Testis (tissue), 3 donors: ENCODE results near the gene FKTN. TPM values are rescaled to one million over a fixed set of nuclear protein-coding genes. Genes with fewer than 3 reads are reported as not detected.

Experiments used
- DNase-seq: peaks from one replicate; pipeline ENCODE4 v3.0.0-alpha.2; 2019
- H3K27ac ChIP-seq, 2 donors: fragments of 200-600 bp; sonication (generic); one replicate each; pipeline ENCODE4 v1.5.1; 2019
- H3K27me3 ChIP-seq: fragments of 200-600 bp; sonication (generic); one replicate; pipeline ENCODE4 v1.5.1; 2019
- H3K36me3 ChIP-seq: fragments of 200-600 bp; sonication (generic); one replicate; pipeline ENCODE4 v1.5.1; 2017; ENCODE audit warnings: low read depth; ENCODE audit errors: missing control alignments
- H3K4me1 ChIP-seq: fragments of 200-600 bp; sonication (generic); one replicate; pipeline ENCODE4 v1.5.1; 2019
- H3K4me3 ChIP-seq, 2 donors: fragments of 200-600 bp; sonication (generic); one replicate each; pipeline ENCODE4 v1.5.1; 2017 to 2019
- H3K9me3 ChIP-seq: fragments of 200-600 bp; sonication (generic); one replicate; pipeline ENCODE4 v1.5.1; 2017
- POLR2A ChIP-seq: fragments of 450-650 bp; IDR thresholded peaks from one replicate; pipeline ENCODE4 v1.6.1; 2017; ENCODE audit warnings: antibody characterized with exemption, mild to moderate bottlenecking, moderate library complexity
- WGBS, 2 donors: methylation state at CpG; one replicate each; pipeline ENCODE4 v1.1.5; 2018; 5-methylcytosine and 5-hydroxymethylcytosine counted together
- intact Hi-C: fragments of 100-400 bp; cut with DNase I; formaldehyde crosslinking; loops from one replicate; pipeline ENCODE4 v1.15.1; 2023; ENCODE audit warnings: low total_unique reads
- polyA plus RNA-seq: library from polyadenylated mRNA; stranded (reverse); fragments of 350-450 nt; fragmentation: Illumina TruSeq; extraction: RNeasy Lipid Tissue Mini Kit (QIAGEN cat#74804); gene quantifications from one replicate; pipeline ENCODE4 v1.2.3, GENCODE V29; 2014; ENCODE audit warnings: low read depth, low replicate concordance; ENCODE audit not compliant: insufficient read depth
- total RNA-seq, 2 donors: library from RNA; depleted of rRNA; stranded (reverse); fragments of >200 nt; gene quantifications; one replicate each; pipeline ENCODE4 v1.2.3, GENCODE V29; 2016
- TF ChIP-seq, protein P1 (sequence below), 3 experiments: fragments of 450-650 bp in 2 of 3; fragments of 200-600 bp in 1 of 3; sonication (generic) in 1 of 3; IDR thresholded peaks; one replicate each; pipeline ENCODE4 v1.5.1; 2016 to 2019; ENCODE audit warnings: antibody characterized with exemption in 3 of 3, mild to moderate bottlenecking in 2 of 3, moderate library complexity in 1 of 3

FKTN gene
- total and polyA plus RNA-seq, 3 donors from 2014 or later: 10.4 to 27.9 (median 17.5) TPM

DNA sequence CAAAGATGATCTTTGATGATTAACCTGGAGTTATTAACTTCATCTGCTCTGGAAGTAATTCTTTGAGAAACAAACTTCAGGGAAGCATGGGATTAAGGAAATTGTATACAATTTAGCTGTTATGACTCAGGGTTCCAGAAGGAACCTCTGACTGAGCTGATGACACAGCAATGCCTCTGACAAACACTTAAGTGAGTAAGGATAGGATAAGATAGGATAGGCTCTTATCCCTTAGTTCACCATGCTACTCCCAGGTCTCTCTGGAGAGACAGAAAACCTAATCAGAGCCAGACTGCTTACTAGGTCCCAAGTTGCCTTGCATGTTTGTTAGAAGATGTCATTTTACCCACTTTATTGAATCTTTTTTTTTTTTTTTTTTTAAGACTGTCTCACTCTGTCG is 123.8 kb downstream of the FKTN start:
- Histone ChIP-seq H3K4me3 (no peak overlapping the region), H3K9me3 (no peaks in the 10 kb centered on the region), H3K36me3 (no peaks in the 10 kb centered on the region), H3K27ac (no peak overlapping the region), H3K27me3 (no peaks in the 10 kb centered on the region), H3K4me1 (no peaks in the 10 kb centered on the region)
- TF ChIP-seq, protein P1, sequence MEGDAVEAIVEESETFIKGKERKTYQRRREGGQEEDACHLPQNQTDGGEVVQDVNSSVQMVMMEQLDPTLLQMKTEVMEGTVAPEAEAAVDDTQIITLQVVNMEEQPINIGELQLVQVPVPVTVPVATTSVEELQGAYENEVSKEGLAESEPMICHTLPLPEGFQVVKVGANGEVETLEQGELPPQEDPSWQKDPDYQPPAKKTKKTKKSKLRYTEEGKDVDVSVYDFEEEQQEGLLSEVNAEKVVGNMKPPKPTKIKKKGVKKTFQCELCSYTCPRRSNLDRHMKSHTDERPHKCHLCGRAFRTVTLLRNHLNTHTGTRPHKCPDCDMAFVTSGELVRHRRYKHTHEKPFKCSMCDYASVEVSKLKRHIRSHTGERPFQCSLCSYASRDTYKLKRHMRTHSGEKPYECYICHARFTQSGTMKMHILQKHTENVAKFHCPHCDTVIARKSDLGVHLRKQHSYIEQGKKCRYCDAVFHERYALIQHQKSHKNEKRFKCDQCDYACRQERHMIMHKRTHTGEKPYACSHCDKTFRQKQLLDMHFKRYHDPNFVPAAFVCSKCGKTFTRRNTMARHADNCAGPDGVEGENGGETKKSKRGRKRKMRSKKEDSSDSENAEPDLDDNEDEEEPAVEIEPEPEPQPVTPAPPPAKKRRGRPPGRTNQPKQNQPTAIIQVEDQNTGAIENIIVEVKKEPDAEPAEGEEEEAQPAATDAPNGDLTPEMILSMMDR (IDR thresholded peaks at IDR 0.05): no peak
- no peak for TF ChIP-seq POLR2A
- WGBS, 2 donors: 92 to 100% methylated on average over 1 of the region's 1 CpG
- DNase-seq: no peak
- intact Hi-C loops: no loop called here

DNA sequence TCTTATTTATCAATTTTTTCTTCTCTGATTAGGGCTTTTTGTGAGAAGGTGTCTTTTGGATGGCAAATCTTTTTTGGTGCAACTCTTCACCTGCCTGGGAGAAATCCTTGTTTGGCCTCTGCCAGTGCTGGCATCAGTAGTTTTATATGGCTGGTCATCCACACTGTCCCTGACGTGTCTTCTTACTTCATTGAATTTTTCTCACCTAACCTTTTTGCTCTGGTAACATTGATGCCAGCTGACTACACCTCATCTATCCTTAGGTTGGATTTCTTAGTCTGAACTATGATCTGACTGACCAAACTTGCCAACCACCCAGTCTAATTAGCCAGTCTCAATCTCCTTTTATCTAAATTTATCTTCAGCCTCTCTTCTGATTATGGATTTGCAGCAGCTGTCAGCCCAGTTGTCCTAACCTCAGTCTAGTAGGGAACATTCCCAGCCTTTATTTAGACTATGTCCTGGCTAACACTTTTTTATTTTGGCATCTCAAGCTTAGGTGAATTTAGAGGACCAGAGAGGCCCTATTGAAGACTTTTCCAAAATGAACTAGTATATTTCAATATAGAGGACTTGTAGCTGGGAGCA is 125.9 kb downstream of the FKTN start:
- H3K4me3 ChIP-seq: no peak overlapping the region
- DNase-seq: no peak
- H3K27me3 ChIP-seq: no peaks in the 10 kb centered on the region
- H3K4me1 ChIP-seq: no peaks in the 10 kb centered on the region
- WGBS, 2 donors: 75 to 76% methylated on average over 1 of the region's 1 CpG
- intact Hi-C loops: no loop called here
- H3K9me3 ChIP-seq: no peaks in the 10 kb centered on the region
- no peak for TF ChIP-seq POLR2A
- TF ChIP-seq, protein P1 (IDR thresholded peaks at IDR 0.05): no peak
- H3K27ac ChIP-seq: no peak overlapping the region
- H3K36me3 ChIP-seq: no peaks in the 10 kb centered on the region

DNA sequence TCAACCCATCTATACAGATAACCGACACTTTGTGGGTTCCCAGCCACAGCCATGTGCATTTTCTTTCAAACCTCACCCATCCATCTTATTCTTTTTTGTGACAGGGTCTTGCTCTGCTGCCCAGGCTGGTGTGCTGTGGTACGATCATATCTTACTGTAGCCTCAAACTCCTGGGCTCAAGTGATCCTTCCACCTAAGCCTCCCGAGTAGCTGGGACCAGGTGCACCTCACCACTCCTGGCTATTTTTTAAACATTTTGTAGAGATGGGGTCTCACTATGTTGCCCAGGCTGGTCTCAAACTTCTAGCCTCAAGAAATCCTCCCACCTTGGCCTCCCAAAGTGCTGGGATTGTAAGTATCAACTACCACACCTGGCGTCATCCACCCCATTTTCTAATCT is 129.0 kb downstream of the FKTN start:
- no peaks in the 10 kb centered on the region for H3K27me3 ChIP-seq
- intact Hi-C loops: no loop called here
- 94 to 97% methylated on average over 4 of the region's 4 CpGs for WGBS, 2 donors

More for the DNA sequence above, 129.0 kb downstream of the FKTN start:
- TF ChIP-seq POLR2A: no peak
- TF ChIP-seq, protein P1 (IDR thresholded peaks at IDR 0.05): no peak
- no peak overlapping the region for H3K27ac ChIP-seq
- no peaks in the 10 kb centered on the region for H3K4me1 ChIP-seq
- no peaks in the 10 kb centered on the region for H3K9me3 ChIP-seq
- no peak overlapping the region for H3K4me3 ChIP-seq
- no peaks in the 10 kb centered on the region for H3K36me3 ChIP-seq
- no peak for DNase-seq

Other genes starting within 250 kb of the FKTN start
- gene FSD1L, start 110.1 kb upstream of the FKTN start, total RNA-seq: 10 to 100 TPM in 1 of 2 donors, 1 to 10 TPM in 1; 9.4 to 12.2 TPM
- gene FSD1L, start 110.1 kb upstream of the FKTN start, polyA plus RNA-seq: 9.1 TPM
- not detected for gene TAL2, start 104.3 kb downstream of the FKTN start, total RNA-seq
- gene TAL2, start 104.3 kb downstream of the FKTN start, polyA plus RNA-seq: 0.78 TPM
- 10 to 100 TPM; 22.4 to 29.9 TPM for gene TMEM38B, start 136.4 kb downstream of the FKTN start, total RNA-seq
- gene TMEM38B, start 136.4 kb downstream of the FKTN start, polyA plus RNA-seq: 55.0 TPM